Stomach (tissue), 9 donors: ENCODE measurements around the gene JAKMIP2. TPM values are rescaled to one million over a fixed set of nuclear protein-coding genes. Genes with fewer than 3 reads are reported as not detected.

Experiments used
- DNase-seq, 2 donors: peaks; one replicate each; pipeline versions ENCODE4 v3.0.0 to v3.0.0-alpha.2; 2013 to 2019
- H3K27ac ChIP-seq, 5 donors: fragments of 200-600 bp in 4 of 5; sonication (generic) in 4 of 5; one replicate each; pipeline ENCODE4 v1.5.1; 2013 to 2019; ENCODE audit warnings: mild to moderate bottlenecking in 1 of 5, moderate library complexity in 1 of 5
- H3K27me3 ChIP-seq, 3 donors: fragments of 200-600 bp; sonication (generic); one replicate each; pipeline ENCODE4 v1.5.1; 2017 to 2019; ENCODE audit warnings: mixed run types in 1 of 3
- H3K36me3 ChIP-seq, 4 donors: fragments of 200-600 bp; sonication (generic); 1 replicate in 3 of 4; 2 replicates in 1 of 4; pipeline ENCODE4 v1.5.1; 2016 to 2019
- H3K4me1 ChIP-seq, 4 donors: fragments of 200-600 bp; sonication (generic); one replicate each; pipeline ENCODE4 v1.5.1; 2016 to 2019
- H3K4me3 ChIP-seq, 4 donors: fragments of 200-600 bp; sonication (generic) in 3 of 4; one replicate each; pipeline ENCODE4 v1.5.1; 2016 to 2019; ENCODE audit warnings: mild to moderate bottlenecking in 1 of 4
- H3K9me3 ChIP-seq, 4 donors: fragments of 200-600 bp; sonication (generic); one replicate each; pipeline ENCODE4 v1.5.1; 2016 to 2019
- CTCF ChIP-seq, 7 experiments: fragments of 450-650 bp in 4 of 7; fragments of 200-600 bp in 3 of 7; sonication (generic) in 3 of 7; IDR thresholded peaks; one replicate each; pipeline ENCODE4 v1.5.1; 2016 to 2019; ENCODE audit warnings: antibody characterized with exemption in 7 of 7, control low read depth in 2 of 7, mild to moderate bottlenecking in 1 of 7
- EP300 ChIP-seq: sonication (generic); formaldehyde crosslinking; IDR thresholded peaks from one replicate; pipeline ENCODE4 v1.6.1; 2017; ENCODE audit warnings: antibody characterized with exemption
- POLR2A ChIP-seq, 4 donors: fragments of 450-650 bp; IDR thresholded peaks; one replicate each; pipeline ENCODE4 v1.6.1; 2016; ENCODE audit warnings: antibody characterized with exemption in 4 of 4, control low read depth in 2 of 4, mild to moderate bottlenecking in 1 of 4, moderate library complexity in 1 of 4
- POLR2AphosphoS5 ChIP-seq, 3 donors: sonication (generic); formaldehyde crosslinking; IDR thresholded peaks; one replicate each; pipeline ENCODE4 v1.6.1; 2016; ENCODE audit warnings: antibody characterized with exemption in 3 of 3
- WGBS, 5 donors: extraction: QIAGEN DNeasy Blood & Tissue Kit in 3 of 5; methylation state at CpG; one replicate each; pipeline versions ENCODE4 v1.1.5 to v1.1.7; 2013 to 2018; 5-methylcytosine and 5-hydroxymethylcytosine counted together
- intact Hi-C: fragments of 100-400 bp; cut with DNase I; formaldehyde crosslinking; loops from one replicate; pipeline ENCODE4 v1.15.1; 2023; ENCODE audit warnings: low total_unique reads
- polyA plus RNA-seq, 3 donors: library from polyadenylated mRNA; stranded (reverse); fragments of 200-250 nt; gene quantifications; one replicate each; pipeline ENCODE4 v1.2.3, GENCODE V29; 2013
- total RNA-seq, 5 donors: library from RNA; depleted of rRNA; stranded (reverse); fragments of >200 nt; gene quantifications; one replicate each; pipeline versions ENCODE4 v1.1.0 to v1.2.3, GENCODE V29; 2014 to 2016
- donor health status: healthy with polysubstance abuse.
- donor health status: Bipolar disorder and iron deficiency.
- donor health status: healthy.

JAKMIP2 gene
- total and polyA plus RNA-seq, 8 donors: 0.13 to 13.4 (median 2.6) TPM; not detected in 1

- Histone ChIP-seq H3K36me3 (no peaks in the 10 kb centered on the region), H3K9me3 (no peaks in the 10 kb centered on the region), H3K27ac (peak overlapping the region in 1 of 5 donors; percentile 57), H3K27me3 (no peaks in the 10 kb centered on the region), H3K4me3 (no peak overlapping the region), H3K4me1 (peaks cover 0 to 24% (median 8%) of the 10 kb centered on the region in 4 donors)
- 34 to 69% (median 47%) methylated on average over 2 of the region's 2 CpGs for WGBS, 5 donors
- TF ChIP-seq CTCF (IDR thresholded peaks at IDR 0.05) (peak in 1 of 7 experiments; percentile 27), EP300 (no peak), POLR2A (IDR thresholded peaks at IDR 0.05) (no peak), POLR2AphosphoS5 (IDR thresholded peaks at IDR 0.05) (no peak)
- DNase-seq: peak; percentile 30 to 62
- intact Hi-C loops: no loop called here
Observed at GRCh38 chr5:147690595-147690994, 91.9 kb downstream of the JAKMIP2 start.

GRCh38 chr5:147689426-147689825 lies 93.1 kb downstream of the JAKMIP2 start:
- no peak for DNase-seq
- 48 to 67% (median 61%) methylated on average over 4 of the region's 4 CpGs for WGBS, 5 donors
- intact Hi-C loops: no loop called here
- Histone ChIP-seq H3K9me3 (no peaks in the 10 kb centered on the region), H3K27me3 (no peaks in the 10 kb centered on the region), H3K36me3 (no peaks in the 10 kb centered on the region), H3K4me1 (peaks cover 0 to 24% (median 8%) of the 10 kb centered on the region in 4 donors), H3K4me3 (no peak overlapping the region), H3K27ac (peak overlapping the region in 3 of 5 donors; percentile 20 to 80 (median 62))
- no peak for TF ChIP-seq EP300
- TF ChIP-seq POLR2A (IDR thresholded peaks at IDR 0.05): no peak
- TF ChIP-seq CTCF (IDR thresholded peaks at IDR 0.05): no peak
- TF ChIP-seq POLR2AphosphoS5 (IDR thresholded peaks at IDR 0.05): no peak

DNA sequence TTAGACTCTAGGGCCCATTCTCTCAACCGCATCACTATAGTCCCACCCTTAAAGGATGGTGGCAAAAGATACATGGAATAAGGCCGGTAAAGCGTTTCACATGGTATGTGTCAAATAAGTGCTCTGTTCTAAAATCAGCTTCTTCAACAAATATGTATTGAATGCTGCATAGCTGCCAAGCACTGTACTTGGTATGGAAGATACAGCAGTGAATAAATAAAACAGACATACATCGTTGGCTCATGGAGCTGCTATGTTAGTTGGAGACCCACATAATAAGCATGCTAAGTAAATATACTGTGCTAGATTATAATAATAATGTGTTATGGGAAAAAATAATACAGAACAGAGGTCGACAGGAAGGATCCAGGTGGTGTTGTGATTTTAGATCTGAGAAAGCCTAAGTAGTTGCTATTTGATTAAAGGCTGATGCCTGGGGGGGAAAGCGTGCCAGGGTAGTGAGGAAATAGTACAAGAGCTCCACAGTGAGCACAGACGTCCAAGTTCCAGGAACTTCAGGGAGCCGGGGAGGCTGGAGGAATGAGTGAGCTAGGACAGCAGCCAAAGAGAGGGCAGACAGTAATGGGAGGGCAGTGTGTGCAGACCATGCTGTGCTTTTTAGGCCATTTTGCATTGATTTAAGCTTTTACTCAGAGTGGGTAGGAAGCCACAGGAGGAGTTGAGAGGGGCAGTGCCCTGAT lies 93.7 kb downstream of the JAKMIP2 start:
- Histone ChIP-seq H3K4me1 (peaks cover 0 to 24% (median 8%) of the 10 kb centered on the region in 4 donors), H3K27me3 (no peaks in the 10 kb centered on the region), H3K27ac (peak overlapping the region in 3 of 5 donors; percentile 20 to 80 (median 62)), H3K4me3 (no peak overlapping the region), H3K9me3 (no peaks in the 10 kb centered on the region), H3K36me3 (no peaks in the 10 kb centered on the region)
- WGBS, 5 donors: 36 to 50% (median 38%) methylated on average over 8 of the region's 8 CpGs
- TF ChIP-seq POLR2A (IDR thresholded peaks at IDR 0.05) (no peak), POLR2AphosphoS5 (IDR thresholded peaks at IDR 0.05) (peak in 2 of 3 donors; percentile 29 to 42), EP300 (peak; percentile 25), CTCF (IDR thresholded peaks at IDR 0.05) (no peak)
- DNase-seq: peak; percentile 50 to 69
- intact Hi-C loops: no loop called here

DNA sequence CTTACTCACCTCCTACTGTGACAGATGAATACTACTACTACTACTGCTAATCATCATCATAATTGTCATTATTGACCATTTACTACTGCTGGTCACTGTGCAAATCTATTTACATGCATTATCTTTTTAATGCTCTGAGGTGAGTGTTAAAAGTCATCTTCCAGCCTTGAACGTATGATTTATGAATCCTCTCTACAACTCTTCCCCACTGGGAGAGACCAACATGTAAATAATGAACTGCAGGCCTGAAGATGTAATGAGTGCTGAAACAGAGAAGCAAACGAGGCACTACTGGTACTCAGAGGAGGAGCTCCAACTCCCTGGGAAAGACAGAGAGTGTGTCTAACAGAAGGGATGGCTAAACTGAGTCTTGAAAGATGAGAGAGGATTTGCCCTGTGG lies 95.4 kb downstream of the JAKMIP2 start:
- no peaks in the 10 kb centered on the region for H3K36me3 ChIP-seq
- no peak for DNase-seq
- TF ChIP-seq POLR2AphosphoS5 (IDR thresholded peaks at IDR 0.05): no peak
- no peaks in the 10 kb centered on the region for H3K27me3 ChIP-seq
- no peaks in the 10 kb centered on the region for H3K9me3 ChIP-seq
- intact Hi-C loops: no loop called here
- no peak overlapping the region for H3K4me3 ChIP-seq
- no peak overlapping the region for H3K27ac ChIP-seq
- WGBS, 5 donors: 66 to 83% (median 78%) methylated on average over 2 of the region's 2 CpGs
- H3K4me1 ChIP-seq: peaks cover 0 to 24% (median 8%) of the 10 kb centered on the region in 4 donors

- no peaks in the 10 kb centered on the region for H3K9me3 ChIP-seq
- TF ChIP-seq EP300: no peak
- TF ChIP-seq CTCF (IDR thresholded peaks at IDR 0.05): no peak
- no peak for TF ChIP-seq POLR2AphosphoS5 (IDR thresholded peaks at IDR 0.05)
- TF ChIP-seq POLR2A (IDR thresholded peaks at IDR 0.05): no peak
- no peaks in the 10 kb centered on the region for H3K27me3 ChIP-seq
- no peak overlapping the region for H3K27ac ChIP-seq
- no peak overlapping the region for H3K4me3 ChIP-seq
- no peak for DNase-seq
- WGBS, 5 donors: 90 to 99% (median 97%) methylated on average over 2 of the region's 2 CpGs
- intact Hi-C loops: no loop called here
- peaks cover 0 to 21% (median 8%) of the 10 kb centered on the region in 4 donors for H3K4me1 ChIP-seq
- H3K36me3 ChIP-seq: no peaks in the 10 kb centered on the region
Observed at GRCh38 chr5:147686421-147686820, 96.1 kb downstream of the JAKMIP2 start.
